Stimulated activated CD4-positive, alpha-beta T cell treated with anti-CD3 and anti-CD28 coated beads, Interleukin-4, amount 100 ng/mL, for 4 hours (primary cell): ENCODE measurements around the gene PNMA8B.
"Not testable (repeated sequence)": the region's sequence is repeated elsewhere in the genome, so short reads cannot be mapped to it uniquely, and the experiment has no call there.

Source experiments
- DNase-seq, 2 experiments: peaks; one replicate each; pipeline ENCODE4 v3.0.0-alpha.2; 2020

The PNMA8B gene

GRCh38 chr19:46513461-46514236, 18.0 kb upstream of the PNMA8B start:
- DNase-seq: peak; percentile 72 to 87

DNA sequence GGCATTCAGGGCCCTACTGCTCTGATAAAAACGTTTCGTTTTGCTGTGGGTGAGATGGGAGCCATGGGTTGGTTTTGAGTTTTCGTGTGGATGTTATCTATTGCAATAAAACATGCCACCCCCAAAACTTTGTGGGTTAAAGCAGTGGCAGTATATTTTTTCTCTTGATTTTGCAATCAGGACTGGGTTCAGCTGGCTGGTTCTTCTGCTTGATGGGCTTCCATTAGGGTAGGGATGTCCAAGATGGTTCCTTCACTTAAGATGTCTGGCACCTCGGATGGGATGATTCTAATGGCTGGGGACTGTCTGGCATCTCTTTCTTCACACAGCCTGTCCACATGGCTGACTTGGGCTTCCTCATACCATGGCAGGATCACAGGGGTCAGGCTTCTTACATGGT, 15.6 kb upstream of the PNMA8B start:
- no peak for DNase-seq

- no peak for DNase-seq
Observed at GRCh38 chr19:46508206-46508605, 12.5 kb upstream of the PNMA8B start.

DNA sequence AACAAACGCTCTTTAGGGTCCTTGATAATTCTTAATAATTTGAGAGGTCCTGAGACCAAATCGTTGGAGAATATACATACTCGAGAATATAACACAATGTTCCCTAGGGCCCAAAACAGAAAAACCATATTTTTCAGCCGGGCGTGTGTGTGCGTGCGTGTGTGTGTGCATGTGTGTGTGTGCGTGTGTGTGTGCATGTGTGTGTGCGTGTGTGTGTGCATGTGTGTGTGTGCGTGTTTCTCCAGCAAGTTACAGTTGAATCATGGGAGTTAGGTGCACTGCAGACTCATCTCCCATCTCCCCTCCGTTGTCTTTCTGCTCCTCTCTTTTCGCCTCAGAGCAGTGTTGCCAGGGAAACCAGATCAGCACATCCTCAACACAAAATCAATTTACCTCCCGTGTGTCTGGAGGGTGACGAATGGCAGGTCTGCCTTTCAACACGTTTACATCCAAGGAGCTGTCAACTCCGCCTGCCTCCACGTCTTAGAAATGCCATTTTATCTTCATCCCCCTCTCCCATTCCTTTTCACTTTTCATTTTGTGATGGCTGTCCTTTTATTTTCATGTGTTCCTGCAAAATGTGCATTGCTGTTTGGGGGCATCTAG, 8.3 kb upstream of the PNMA8B start:
- no peak for DNase-seq

- no peak for DNase-seq
Observed at GRCh38 chr19:46502891-46503290, 7.2 kb upstream of the PNMA8B start.

DNA sequence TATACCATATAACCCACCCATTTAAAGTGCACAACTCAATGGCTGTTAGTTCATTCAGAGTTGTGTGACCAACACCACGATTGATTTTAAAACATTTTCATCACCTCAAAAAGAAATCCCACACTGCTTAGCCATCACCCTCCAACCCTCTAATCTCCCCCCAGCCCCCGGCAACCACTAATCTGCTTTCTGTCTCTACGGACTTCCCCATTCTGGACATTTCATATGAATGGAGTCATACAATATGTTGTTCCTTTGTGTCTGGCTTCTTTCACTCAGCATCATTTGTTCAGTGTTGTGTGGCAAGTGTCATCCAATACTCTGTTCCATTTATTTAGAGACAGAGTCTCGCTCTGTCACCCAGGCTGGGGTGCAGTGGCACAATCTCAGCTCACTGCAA, 4.0 kb upstream of the PNMA8B start:
- DNase-seq: no peak

GRCh38 chr19:46497773-46498172, 2.1 kb upstream of the PNMA8B start:
- no peak for DNase-seq

GRCh38 chr19:46496886-46497285, 1.2 kb upstream of the PNMA8B start:
- DNase-seq: not testable (repeated sequence)

- no peak for DNase-seq
Observed at GRCh38 chr19:46496304-46496703, 637 bp upstream of the PNMA8B start.

- DNase-seq: no peak
Observed at GRCh38 chr19:46494941-46495785, 504 bp downstream of the PNMA8B start.

GRCh38 chr19:46494146-46494940, 1.3 kb downstream of the PNMA8B start:
- no peak for DNase-seq

- DNase-seq: peak; percentile 33 to 35
Observed at GRCh38 chr19:46493236-46494145, 2.2 kb downstream of the PNMA8B start.

DNA sequence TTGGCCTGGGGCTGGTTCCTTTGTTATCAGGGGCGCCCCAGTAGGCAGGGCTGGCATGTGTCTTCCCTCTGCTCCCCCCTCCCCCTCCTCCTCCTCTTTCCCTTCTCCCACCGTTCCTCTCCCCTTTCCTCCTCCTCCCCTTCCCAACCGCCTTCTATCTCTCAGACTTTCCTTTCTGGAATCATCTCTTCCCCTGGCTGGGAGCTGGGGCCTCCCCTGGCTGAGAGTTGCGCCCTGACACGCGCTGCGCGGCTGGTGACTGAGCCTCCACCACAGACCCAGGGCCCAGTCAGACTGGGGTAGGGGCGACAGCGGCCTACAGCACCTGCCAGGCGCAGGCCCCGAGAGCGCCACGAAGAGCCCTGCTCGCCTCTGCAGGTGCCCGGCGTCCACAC, 2.8 kb downstream of the PNMA8B start:
- peak in 1 of 2 experiments; percentile 24 for DNase-seq

DNA sequence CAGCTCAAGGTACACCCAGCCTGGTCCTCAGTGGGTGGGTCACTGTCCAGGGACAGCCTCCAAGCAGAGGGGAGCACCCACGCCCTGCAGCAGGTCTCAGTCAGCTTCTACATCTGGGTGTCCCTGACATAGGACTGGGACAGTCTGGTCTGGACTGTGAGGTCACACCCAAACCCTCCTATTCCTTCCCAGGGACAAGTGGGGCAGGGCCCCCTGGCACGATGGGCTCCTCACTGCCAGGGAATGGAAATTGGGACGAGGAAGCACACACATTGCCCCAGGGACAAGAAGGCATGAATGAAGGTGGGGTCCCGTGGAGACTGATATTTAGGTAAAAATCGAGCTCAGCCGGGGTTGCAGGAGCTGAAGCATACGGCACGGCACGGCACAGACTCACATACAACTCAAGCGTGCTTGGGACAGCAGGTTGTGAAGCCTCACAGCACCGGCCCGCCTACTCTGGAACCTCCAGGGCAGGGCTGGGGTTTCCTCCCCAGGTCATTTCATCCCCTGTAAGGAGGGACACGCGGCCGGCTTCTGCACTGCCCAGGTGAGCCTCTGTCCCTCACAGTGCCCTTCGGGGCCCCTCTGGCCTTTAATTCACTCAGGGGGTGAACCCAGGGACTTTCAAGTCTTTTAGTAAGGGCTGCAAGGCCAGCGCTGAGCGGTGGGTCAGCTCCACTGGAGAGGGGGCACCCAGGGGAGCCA, 3.5 kb downstream of the PNMA8B start:
- no peak for DNase-seq

DNA sequence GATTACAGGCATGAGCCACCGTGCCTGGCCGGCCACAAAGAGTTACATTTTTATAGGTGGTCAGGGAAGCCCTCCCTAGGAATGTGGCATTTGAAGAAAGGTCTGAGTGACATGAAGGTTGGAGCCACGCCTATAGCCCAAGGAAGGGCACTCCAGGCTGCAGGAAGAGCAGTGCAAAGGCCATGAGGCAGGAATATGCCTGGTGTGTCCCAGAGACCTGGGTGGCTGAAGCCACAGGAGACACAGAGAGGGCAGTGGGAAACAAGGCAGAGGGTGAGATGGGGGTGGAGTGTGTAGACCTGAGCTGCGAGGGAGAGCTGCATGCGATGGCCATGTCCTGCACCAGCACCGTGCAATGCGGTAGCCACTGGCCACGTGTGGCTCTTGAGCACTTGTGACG, 4.9 kb downstream of the PNMA8B start:
- no peak for DNase-seq

- DNase-seq: no peak
Observed at GRCh38 chr19:46489445-46490272, 6.0 kb downstream of the PNMA8B start.

GRCh38 chr19:46488551-46488950, 7.1 kb downstream of the PNMA8B start:
- DNase-seq: no peak

DNA sequence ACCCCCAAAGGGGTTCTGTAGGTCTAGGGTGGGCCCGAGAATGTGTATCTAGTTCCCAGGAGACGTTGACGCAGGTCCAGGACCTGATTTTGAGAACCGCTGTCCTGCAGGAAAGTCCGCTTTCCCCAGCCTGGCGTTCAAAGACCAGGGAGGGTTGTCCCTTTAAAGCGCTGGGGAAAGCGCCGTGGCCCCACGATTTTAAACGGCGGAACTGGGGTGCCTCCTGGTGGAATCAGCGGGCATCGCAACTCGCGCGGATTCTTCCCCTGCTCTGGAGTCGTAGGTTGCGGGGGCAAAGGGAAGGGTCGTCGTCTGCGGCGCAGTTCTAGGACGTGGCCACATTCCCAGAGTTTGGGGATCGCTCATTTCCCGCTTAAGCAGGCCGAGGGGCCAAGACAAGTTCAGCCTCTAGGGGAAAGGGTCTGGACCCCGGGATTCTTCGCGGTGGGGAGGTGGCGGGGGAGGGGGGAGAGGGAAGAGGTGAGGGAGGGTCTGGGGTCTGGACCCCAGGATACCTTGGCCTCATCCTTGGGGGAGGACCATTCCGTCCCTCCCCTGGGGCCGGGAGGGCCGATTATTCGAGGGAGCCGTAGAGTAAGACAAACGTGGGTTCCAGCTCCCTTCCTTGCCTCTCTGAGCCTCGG, 7.7 kb downstream of the PNMA8B start:
- DNase-seq: peak; percentile 57 to 80

- no peak for DNase-seq
Observed at GRCh38 chr19:46487178-46487801, 8.4 kb downstream of the PNMA8B start.
